ENCODE data around the gene MEIOC.
A peak's percentile ranks its signal among the peaks of the same experiment; 100 is the strongest.

MEIOC gene

DNA sequence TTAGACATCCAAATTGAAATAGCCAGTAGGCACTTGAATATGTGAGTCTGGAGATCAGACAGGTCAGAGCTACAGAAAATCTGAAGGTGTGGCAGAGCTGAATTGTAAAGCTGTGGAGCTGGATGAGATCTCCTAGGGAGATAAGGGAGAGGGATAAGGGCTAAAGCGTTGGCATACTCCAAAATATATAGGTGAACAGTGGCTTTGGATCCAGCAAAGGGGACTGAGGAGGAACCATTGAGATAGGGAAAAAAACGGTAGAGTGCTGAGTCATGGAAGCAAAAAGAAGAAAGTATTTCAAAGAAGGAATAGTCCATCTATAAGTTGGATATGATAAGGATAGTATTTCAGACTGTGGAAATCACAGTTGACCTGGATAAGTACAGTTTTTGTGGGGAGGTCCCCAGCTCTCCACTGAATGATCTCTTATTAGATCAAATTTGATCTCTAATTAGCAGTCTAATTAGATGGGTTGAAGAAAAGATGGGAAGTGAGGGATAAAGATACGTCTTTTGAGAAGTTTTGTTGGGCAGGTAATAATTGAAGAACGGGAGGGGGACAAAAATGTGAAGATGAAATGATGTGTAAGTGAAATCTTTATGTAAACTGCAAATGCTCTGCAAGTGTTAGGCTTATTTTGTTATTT is 51.6 kb downstream of the MEIOC start:
- no peak for DNase-seq (ENCODE audit: low read depth in 2 of 3, low spot score in 1 of 3)

DNA sequence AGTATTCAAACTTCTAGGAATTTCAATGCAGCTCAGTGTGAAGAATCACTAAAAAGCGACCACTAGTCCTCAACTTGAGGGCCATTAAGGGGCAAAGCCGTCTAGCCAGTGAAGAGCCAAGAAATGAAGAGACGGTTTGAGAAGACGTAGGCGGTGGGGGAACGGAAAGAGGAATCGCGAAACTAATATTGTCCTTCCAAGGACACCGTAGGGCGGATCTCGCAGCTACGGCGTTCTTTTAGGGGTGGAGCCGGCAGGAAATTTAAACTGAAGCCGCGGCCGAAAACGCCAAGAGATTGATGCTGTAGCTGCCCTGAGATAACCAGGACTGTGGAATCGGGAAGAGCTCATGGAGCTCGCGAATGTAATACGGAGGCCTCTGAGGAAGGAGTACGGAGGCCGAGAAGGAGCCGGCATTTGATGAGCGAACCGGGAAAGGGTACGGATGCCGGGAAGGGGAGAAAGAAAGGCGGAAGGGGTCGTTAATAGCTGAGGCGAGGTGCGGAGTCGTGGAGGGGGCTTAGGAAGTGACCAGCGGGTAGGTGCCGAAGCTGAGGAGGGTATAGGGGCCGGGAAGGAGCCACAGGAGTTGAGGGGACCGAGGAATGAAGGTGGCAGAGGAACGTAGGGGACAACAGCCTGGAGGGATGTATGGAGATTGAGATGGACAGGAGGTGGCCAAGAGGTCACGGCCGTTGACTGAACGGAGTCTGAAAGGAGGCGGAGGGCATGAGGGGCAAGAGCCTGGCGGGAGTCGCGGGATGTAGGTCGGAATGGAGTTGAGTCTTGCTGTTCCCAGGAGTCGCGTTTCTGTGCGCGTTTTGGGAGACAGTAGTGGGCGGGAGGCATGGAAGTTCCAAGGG is 52.4 kb downstream of the MEIOC start, which contains the start of gene DBF4B:
DBF4B (plus strand) TSS at position 265 of the 863 bp plus-strand sequence; CDS start at position 421, 156 bp downstream.
- peak; percentile 71 to 93 (median 79) for DNase-seq (ENCODE audit: low read depth in 2 of 3, low spot score in 1 of 3)

DNA sequence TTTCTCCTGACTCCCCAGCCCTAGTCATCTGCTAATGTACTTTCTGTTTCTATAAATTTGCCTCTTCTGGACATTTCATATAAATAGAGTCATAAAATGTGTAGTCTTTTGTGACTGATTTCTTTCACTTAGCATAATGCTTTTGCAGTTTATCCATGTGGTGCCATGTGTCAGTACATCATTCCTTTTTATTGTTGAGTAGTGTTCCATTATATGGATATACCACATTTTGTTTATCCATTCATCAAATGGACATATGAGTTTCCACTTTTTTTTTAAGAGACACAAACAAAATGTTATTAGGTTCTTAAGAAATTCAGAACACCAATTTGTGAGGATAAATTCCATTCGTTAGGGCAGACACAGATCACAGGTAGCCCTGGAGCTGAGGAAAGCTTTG is 63.2 kb downstream of the MEIOC start:
- DNase-seq (ENCODE audit: low read depth in 2 of 3, low spot score in 1 of 3), result no peak

DNA sequence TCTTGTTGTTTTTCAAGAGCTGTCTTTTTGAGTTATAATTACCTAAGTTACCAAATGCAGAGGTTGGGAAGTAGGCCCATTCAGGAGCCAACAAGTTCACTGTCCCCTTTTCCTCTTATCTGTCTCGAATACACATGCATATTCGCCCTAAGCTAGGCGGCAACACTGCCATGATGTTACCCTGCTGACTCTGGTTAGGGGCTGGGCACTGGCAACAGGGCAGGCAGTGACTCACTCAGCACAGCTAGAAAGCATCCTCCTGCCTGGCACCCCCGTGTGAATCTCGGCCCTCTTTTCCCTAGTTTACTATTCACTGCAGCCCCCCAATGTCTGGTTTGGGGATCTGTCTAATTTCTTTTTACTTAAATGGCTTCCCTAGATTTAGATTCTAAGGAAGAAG is 66.0 kb downstream of the MEIOC start:
- DNase-seq (ENCODE audit: low read depth in 2 of 3, low spot score in 1 of 3), result no peak

All from stimulated activated CD4-positive, alpha-beta T cell treated with anti-CD3 and anti-CD28 coated beads, Interleukin-12 subunit alpha, Interleukin-12 subunit beta, amount 100 ng/mL, for 48 hours (primary cell).